Esophagus muscularis mucosa (tissue), 4 donors: ENCODE measurements around the gene GIPC3. TPM values are rescaled to one million over a fixed set of nuclear protein-coding genes. Genes with fewer than 3 reads are reported as not detected.

Experiments used
- DNase-seq: peaks from one replicate; pipeline ENCODE4 v3.0.0-alpha.2; 2017; ENCODE audit errors: extremely low spot score
- H3K27ac ChIP-seq, 4 donors: fragments of 200-600 bp; sonication (generic); replicated peaks in 1 of 4; 1 replicate in 3 of 4; 2 replicates in 1 of 4; pipeline ENCODE4 v1.5.1; 2016 to 2019; ENCODE audit warnings: mild to moderate bottlenecking in 1 of 4
- H3K27me3 ChIP-seq, 4 donors: fragments of 200-600 bp; sonication (generic); one replicate each; pipeline versions ENCODE4 v1.5.1 to v1.6.0; 2016 to 2019
- H3K36me3 ChIP-seq, 4 donors: fragments of 200-600 bp; sonication (generic); one replicate each; pipeline ENCODE4 v1.5.1; 2016 to 2019
- H3K4me1 ChIP-seq, 4 donors: fragments of 200-600 bp; sonication (generic); one replicate each; pipeline ENCODE4 v1.5.1; 2016 to 2019
- H3K4me3 ChIP-seq, 4 donors: fragments of 200-600 bp; sonication (generic); 1 replicate in 2 of 4; 2 replicates in 2 of 4; pipeline ENCODE4 v1.5.1; 2016 to 2019; ENCODE audit warnings: mild to moderate bottlenecking in 4 of 4, moderate library complexity in 1 of 4
- H3K9me3 ChIP-seq, 4 donors: fragments of 200-600 bp; sonication (generic); 1 replicate in 3 of 4; 2 replicates in 1 of 4; pipeline ENCODE4 v1.5.1; 2016 to 2019
- EP300 ChIP-seq: sonication (generic); formaldehyde crosslinking; IDR thresholded peaks from one replicate; pipeline ENCODE4 v1.6.1; 2017; ENCODE audit warnings: antibody characterized with exemption
- POLR2A ChIP-seq: fragments of 450-650 bp; IDR thresholded peaks from one replicate; pipeline ENCODE4 v1.6.1; 2017; ENCODE audit warnings: antibody characterized with exemption, moderate library complexity, mild to moderate bottlenecking, low read depth
- POLR2AphosphoS5 ChIP-seq, 2 donors: sonication (generic); formaldehyde crosslinking; IDR thresholded peaks; one replicate each; pipeline ENCODE4 v1.6.1; 2017; ENCODE audit warnings: antibody characterized with exemption in 2 of 2
- WGBS: methylation state at CpG from one replicate; pipeline ENCODE4 v1.1.5; 2018; 5-methylcytosine and 5-hydroxymethylcytosine counted together
- intact Hi-C: fragments of 100-400 bp; cut with DNase I; formaldehyde crosslinking; loops from one replicate; pipeline ENCODE4 v1.15.1; 2023
- total RNA-seq, 4 donors: library from RNA; depleted of rRNA; stranded (reverse); fragments of >200 nt; gene quantifications; one replicate each; pipeline versions ENCODE4 v1.1.0 to v1.2.1, GENCODE V29; 2016
- TF ChIP-seq, protein P1 (sequence below), 3 experiments: fragments of 200-600 bp in 2 of 3; fragments of 450-650 bp in 1 of 3; sonication (generic) in 2 of 3; IDR thresholded peaks; one replicate each; pipeline ENCODE4 v1.5.1; 2017 to 2019; ENCODE audit warnings: antibody characterized with exemption in 3 of 3, mild to moderate bottlenecking in 2 of 3, moderate library complexity in 1 of 3

Gene GIPC3
- total RNA-seq, 4 donors from 2014 or later, result 4.1 to 17.5 (median 4.9) TPM

GRCh38 chr19:3610745-3611717 is 25.8 kb downstream of the GIPC3 start:
- Histone ChIP-seq H3K27me3 (no peaks in the 10 kb centered on the region), H3K36me3 (peaks cover 5 to 45% (median 43%) of the 10 kb centered on the region in 4 donors), H3K27ac (peak overlapping the region in 2 of 4 donors; percentile 77 to 86), H3K4me3 (no peak overlapping the region), H3K4me1 (peaks cover 38 to 75% (median 73%) of the 10 kb centered on the region in 4 donors), H3K9me3 (no peaks in the 10 kb centered on the region)
- DNase-seq, result no peak
- no peak for TF ChIP-seq POLR2A
- intact Hi-C loops, result no loop called here
- WGBS, result 90% methylated on average over 19 of the region's 41 CpGs

- peaks cover 5 to 53% (median 49%) of the 10 kb centered on the region in 4 donors for H3K36me3 ChIP-seq
- no peaks in the 10 kb centered on the region for H3K9me3 ChIP-seq
- H3K4me3 ChIP-seq, result no peak overlapping the region
- H3K27me3 ChIP-seq, result no peaks in the 10 kb centered on the region
- intact Hi-C loops, result no loop called here
- WGBS, result 95% methylated on average over 32 of the region's 36 CpGs
- peak overlapping the region in 1 of 4 donors; percentile 86 for H3K27ac ChIP-seq
- TF ChIP-seq, protein P1, sequence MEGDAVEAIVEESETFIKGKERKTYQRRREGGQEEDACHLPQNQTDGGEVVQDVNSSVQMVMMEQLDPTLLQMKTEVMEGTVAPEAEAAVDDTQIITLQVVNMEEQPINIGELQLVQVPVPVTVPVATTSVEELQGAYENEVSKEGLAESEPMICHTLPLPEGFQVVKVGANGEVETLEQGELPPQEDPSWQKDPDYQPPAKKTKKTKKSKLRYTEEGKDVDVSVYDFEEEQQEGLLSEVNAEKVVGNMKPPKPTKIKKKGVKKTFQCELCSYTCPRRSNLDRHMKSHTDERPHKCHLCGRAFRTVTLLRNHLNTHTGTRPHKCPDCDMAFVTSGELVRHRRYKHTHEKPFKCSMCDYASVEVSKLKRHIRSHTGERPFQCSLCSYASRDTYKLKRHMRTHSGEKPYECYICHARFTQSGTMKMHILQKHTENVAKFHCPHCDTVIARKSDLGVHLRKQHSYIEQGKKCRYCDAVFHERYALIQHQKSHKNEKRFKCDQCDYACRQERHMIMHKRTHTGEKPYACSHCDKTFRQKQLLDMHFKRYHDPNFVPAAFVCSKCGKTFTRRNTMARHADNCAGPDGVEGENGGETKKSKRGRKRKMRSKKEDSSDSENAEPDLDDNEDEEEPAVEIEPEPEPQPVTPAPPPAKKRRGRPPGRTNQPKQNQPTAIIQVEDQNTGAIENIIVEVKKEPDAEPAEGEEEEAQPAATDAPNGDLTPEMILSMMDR (IDR thresholded peaks at IDR 0.05), result no peak
- no peak for DNase-seq
- H3K4me1 ChIP-seq, result peaks cover 30 to 67% (median 65%) of the 10 kb centered on the region in 4 donors
Measured at GRCh38 chr19:3611841-3612240, 26.6 kb downstream of the GIPC3 start.

- Histone ChIP-seq H3K27me3 (no peaks in the 10 kb centered on the region), H3K9me3 (no peaks in the 10 kb centered on the region), H3K36me3 (peaks cover 5 to 57% (median 54%) of the 10 kb centered on the region in 4 donors), H3K4me1 (peaks cover 27 to 63% (median 60%) of the 10 kb centered on the region in 4 donors), H3K27ac (peak overlapping the region; percentile 38 to 78 (median 68)), H3K4me3 (no peak overlapping the region)
- TF ChIP-seq, protein P1 (IDR thresholded peaks at IDR 0.05), result no peak
- TF ChIP-seq EP300, result no peak
- no peak for TF ChIP-seq POLR2A
- intact Hi-C loops, result no loop called here
- WGBS, result 95% methylated on average over 23 of the region's 33 CpGs
- DNase-seq, result no peak
Measured at GRCh38 chr19:3612330-3612729, 27.1 kb downstream of the GIPC3 start.

GRCh38 chr19:3612901-3613741 is 27.8 kb downstream of the GIPC3 start:
- Histone ChIP-seq H3K27me3 (no peaks in the 10 kb centered on the region), H3K9me3 (no peaks in the 10 kb centered on the region), H3K4me1 (peaks cover 27 to 63% (median 58%) of the 10 kb centered on the region in 4 donors), H3K36me3 (peaks cover 5 to 63% (median 55%) of the 10 kb centered on the region in 4 donors), H3K27ac (peak overlapping the region; percentile 56 to 78 (median 68)), H3K4me3 (no peak overlapping the region)
- intact Hi-C loops, result no loop called here
- 89% methylated on average over 27 of the region's 79 CpGs for WGBS
- TF ChIP-seq POLR2AphosphoS5 (IDR thresholded peaks at IDR 0.05), result peak; percentile 28 to 42
- TF ChIP-seq, protein P1 (IDR thresholded peaks at IDR 0.05), result no peak
- no peak for DNase-seq
